Right forelimb (tissue), 1 donor: ENCODE results near the gene NINL.
"Not testable (repeated sequence)": the region's sequence is repeated elsewhere in the genome, so short reads cannot be mapped to it uniquely, and the experiment has no call there.

Experiments
- DNase-seq: peaks from one replicate; pipeline ENCODE4 v3.0.0-alpha.2; 2018

Gene NINL

GRCh38 chr20:25551413-25552215 is 33.7 kb downstream of the NINL start:
- no peak for DNase-seq

GRCh38 chr20:25550645-25551337 is 34.5 kb downstream of the NINL start:
- DNase-seq, result not testable (repeated sequence)

DNA sequence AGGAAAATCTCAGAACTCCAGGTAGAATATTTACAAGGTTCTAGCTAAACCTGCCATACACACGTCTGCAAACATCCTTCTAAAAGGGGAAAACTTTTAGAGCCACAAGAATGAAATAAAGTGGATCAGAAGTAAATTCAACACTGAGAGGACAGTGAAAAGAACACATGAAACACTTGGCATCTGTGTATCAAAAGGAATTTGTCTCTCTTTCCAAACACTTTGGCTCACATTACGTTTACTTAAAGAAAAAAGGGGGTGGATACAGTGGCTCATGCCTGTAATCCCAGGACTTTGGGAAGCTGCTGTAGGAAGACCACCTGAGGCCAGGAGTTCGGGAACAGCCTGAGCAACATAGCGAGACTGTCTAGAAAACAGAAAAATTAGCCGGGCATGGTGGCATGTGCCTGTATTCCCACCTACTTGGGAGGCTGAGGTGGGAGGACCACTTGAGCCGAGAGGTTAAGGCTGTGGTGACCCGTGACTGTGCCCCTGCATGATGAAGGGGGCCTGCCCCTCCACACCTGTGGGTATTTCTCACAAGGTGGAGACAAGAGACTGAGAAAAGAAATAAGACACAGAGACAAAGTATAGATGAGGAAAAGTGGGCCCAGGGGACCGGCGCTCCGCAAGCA is 35.4 kb downstream of the NINL start:
- DNase-seq, result no peak

DNA sequence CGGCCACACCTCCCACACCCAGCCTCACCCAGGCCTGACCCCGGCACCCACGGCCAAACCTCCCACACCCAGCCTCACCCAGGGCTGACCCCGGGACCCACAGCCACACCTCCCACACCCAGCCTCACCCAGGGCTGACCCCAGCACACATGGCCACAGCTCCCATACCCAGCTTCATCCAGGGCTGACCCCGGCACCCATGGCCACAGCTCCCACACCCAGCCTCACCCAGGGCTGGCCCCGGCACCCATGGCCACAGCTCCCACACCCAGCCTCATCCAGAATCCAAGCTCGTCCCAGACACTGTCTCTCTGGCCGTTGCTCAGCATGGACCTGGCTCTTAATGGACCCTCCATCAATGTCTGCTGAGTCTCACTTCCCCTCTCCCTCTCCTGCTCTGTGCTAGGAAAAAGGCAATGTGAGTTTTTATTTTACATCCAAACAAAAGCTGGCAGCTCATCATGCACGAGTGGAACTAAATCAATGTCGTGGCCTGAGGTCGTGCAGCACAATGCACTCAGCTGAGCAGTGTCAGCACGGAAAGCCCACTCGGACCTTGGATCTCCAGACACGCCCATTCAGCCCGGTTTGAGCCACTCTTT is 36.1 kb downstream of the NINL start:
- no peak for DNase-seq

DNA sequence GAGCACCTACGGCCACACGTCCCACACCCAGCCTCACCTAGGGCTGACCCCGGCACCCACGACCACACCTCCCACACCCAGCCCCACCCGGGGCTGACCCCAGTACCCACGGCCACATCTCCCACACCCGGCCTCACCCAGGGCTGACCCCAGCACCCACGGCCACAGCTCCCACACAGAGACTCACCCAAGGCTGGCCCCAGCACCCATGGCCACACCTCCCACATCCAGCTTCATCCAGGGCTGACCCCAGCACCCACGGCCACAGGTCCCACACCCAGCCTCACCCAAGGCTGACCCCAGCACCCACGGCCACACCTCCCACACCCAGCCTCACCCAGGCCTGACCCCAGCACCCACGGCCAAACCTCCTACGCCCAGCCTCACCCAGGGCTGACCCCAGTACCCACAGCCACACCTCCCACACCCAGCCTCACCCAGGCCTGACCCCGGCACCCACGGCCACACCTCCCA is 36.7 kb downstream of the NINL start:
- no peak for DNase-seq

DNA sequence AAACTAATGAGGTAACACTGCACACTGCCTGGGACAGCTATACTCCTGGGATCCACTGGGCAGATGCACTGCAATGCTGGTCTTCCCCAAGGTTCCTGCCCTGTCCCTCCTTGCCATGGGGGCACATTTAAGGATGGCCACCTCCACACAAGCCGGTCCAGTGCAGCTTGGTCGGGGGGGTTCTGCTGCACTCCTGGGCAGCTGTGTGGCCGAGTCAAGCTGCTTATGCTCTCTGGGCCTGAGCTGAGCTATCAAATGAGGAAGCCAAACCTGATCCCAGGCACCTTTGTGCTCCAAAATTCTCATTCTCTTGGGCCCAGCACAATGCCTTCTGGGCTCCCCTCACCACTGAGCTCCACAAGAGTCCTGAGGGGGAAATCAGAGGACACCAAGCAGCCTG is 37.3 kb downstream of the NINL start:
- no peak for DNase-seq

- no peak for DNase-seq
Measured at GRCh38 chr20:25547063-25547462, 38.3 kb downstream of the NINL start.

- DNase-seq, result no peak
Measured at GRCh38 chr20:25546048-25546447, 39.3 kb downstream of the NINL start.

DNA sequence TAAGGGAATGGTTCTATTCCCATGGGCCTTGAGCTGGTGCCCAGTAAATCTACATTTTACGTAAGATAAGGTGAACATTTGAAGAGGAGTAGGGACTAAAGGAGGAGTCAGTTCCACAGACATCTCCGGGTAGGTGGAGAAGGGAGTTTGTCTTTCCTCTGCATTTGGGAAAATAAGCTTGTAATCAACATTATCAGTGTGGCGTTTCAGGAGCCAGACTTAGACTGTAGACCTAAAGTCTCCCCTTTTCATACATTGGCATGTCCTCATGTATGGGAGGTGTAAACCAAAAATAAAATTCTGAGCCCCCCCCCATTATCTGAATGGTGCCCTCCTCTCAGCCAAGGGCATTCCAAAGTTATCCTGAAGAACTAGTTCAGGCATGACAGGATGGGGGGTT is 40.2 kb downstream of the NINL start:
- no peak for DNase-seq

DNA sequence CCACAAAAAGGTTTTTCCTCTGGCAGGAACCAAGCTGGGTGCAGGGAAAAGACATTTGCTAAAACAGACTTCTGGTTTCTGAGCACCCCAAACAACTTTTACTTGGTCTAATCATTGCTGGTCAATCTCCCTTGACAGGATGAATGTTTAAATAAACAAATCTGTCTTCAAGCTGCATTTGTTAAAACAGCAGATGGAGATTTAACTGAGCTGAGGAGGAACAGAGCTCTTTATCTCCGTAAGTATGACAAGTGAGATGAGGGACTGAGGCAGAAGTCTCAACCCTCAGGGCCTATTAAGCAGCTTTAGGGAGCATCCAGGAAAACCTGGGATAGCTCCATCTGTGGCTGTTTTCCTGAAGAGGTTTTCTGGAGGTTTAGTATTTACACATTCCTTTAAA is 40.6 kb downstream of the NINL start:
- DNase-seq, result no peak

DNA sequence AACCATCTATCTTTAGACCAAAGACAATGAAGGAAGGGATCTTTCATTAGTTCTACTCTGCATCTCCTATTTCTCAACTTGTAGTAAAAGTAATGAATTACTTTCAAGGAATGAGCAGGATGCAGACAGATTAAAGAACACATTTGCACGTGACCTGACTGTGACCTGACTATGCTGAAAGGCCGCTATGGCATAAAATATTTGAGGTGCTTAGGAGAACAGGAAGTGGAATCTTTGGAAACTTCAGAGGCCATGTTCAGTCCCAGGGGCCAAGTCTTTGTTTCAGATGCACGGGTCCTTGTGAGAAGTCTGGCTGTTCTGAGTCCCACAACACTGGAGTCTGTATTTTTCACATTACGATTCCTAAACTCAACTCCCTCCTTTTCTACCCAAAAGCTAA is 41.0 kb downstream of the NINL start:
- DNase-seq, result no peak

GRCh38 chr20:25543068-25543467 is 42.3 kb downstream of the NINL start:
- no peak for DNase-seq

- DNase-seq, result no peak
Measured at GRCh38 chr20:25541676-25542075, 43.7 kb downstream of the NINL start.

GRCh38 chr20:25539742-25540672 is 45.3 kb downstream of the NINL start:
- DNase-seq, result no peak

DNA sequence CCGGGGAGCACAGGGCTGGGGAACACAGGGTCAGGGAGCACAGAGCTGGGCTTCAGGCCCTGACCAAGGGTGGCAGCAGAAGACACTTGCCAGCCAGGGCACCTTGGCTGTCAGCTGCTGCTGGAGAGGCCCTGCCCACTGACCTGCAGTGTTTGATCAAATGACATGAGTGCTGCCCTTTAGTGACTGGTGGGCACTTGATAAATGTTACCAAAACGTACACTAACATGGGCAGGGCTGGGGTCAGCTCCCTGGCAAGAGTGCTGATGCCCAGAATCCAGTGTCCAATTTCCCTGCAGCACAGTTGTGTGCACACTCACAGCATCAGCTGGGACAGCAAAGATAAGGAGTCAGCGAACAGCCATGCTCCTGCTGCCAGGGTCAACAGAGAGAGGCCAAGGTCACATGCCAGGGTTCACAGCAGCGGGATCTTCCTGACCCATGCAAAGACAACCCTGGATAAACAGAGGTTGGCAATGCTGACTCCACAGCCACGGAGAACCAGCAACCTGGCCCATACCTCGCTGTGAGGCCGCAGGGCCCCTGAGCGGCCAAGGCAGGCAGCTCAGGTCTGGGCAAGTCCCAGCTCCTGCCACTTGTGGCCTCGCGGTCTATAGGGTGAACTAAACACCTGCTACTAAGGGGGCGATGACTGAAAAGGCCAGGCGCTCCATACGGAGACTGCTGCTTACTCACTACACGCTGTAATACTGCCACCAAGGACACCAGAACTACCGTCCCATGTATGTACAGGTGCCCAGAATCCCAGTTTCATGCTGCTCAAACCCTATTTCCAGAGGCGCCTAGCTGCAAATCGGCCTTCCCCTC is 46.3 kb downstream of the NINL start:
- DNase-seq, result no peak

- DNase-seq, result no peak
Measured at GRCh38 chr20:25537890-25538289, 47.4 kb downstream of the NINL start.

DNA sequence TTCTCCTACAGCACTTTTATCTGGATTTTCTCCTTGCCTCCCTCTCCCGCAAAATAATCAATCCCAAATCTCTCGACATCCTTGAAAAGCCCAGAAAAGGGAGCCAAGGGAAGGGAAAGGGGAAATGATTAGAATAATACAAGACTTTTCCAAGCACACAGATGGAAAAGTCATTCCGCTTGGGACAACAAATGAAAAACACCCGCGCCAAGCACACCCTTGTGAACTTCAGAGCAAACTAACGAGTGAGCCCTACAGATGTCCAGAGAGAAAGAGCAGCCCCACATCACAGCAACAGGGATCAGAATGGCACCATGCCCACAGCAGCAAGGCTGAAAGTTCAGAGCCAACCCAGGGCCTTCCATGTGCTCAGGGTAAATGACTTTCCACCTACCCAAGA is 49.6 kb downstream of the NINL start:
- no peak for DNase-seq

DNA sequence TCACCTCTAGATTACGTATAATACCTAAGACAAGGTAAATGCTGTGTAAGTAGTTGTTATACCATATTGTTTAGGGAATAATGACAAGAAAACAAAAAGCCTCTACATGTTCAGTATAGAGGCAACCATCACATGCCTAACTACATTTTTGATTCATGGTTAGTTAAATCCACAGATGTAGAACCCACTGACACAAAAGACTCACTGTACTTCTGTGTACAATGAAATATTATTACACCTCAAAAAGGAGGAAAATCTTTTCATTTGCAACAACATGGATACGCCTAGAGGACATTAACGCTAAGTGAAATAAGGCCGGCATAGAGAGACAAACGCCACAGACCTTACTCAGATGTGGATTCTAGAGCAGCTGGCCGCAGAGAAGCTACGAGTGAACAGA is 50.5 kb downstream of the NINL start:
- no peak for DNase-seq

GRCh38 chr20:25533920-25534700 is 51.2 kb downstream of the NINL start:
- no peak for DNase-seq

DNA sequence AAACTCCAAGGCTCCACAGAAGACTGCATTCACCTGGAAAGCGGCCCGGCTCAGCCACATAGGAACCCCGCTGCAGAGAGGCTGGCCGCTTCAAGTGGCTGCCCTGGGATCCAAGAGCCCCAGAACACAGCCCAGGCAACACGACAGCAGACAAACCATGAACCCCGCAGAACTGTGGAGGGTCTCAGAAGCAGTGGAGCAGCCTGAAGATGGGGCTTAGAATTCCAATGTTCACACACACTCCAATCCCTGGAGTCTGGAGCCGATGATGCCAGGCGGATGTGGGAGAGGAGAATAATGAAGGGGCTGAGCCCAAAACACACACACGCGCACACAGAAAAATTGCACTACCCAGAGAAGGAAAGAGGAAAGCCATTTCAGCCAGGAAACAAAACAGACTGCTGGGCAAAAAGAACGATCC is 52.4 kb downstream of the NINL start:
- DNase-seq, result no peak
